H1 (cell line): ENCODE measurements around the gene TACR3. TPM values are rescaled to one million over a fixed set of nuclear protein-coding genes. Genes with fewer than 3 reads are reported as not detected.
A peak's percentile ranks its signal among the peaks of the same experiment; 100 is the strongest.

Source experiments
- CTCF ChIA-PET: fragments of 300-600 bp; sonication (Branson Sonifier 250); formaldehyde crosslinking; loops from one replicate; lab custom pipeline; 2021; ENCODE audit not compliant: partially characterized antibody; lab: Charles Lee
- POLR2A ChIA-PET: fragments of 300-600 bp; sonication (Branson Sonifier 250); formaldehyde crosslinking; loops from one replicate; lab custom pipeline; 2021; ENCODE audit warnings: inconsistent platforms; ENCODE audit not compliant: partially characterized antibody; lab: Charles Lee
- DNase-seq, 2 experiments: peaks; one replicate each; pipeline versions ENCODE4 v3.0.0 to v3.0.0-alpha.2; 2010 to 2022; ENCODE audit warnings: low spot score in 2 of 2, low read depth in 1 of 2, mixed read lengths in 1 of 2
- FAIRE-seq: peaks from 2 replicates; lab custom pipeline; 2011; peaks lifted over from hg19 to GRCh38; lab: Jason Lieb, UNC
- H2AFZ ChIP-seq: 2 replicates; pipeline ENCODE4 v1.8.1; 2012; ENCODE audit warnings: low read length, inconsistent platforms
- H2AK5ac ChIP-seq: 2 replicates; pipeline ENCODE4 v1.6.1; 2013; ENCODE audit warnings: low read depth, low read length
- H2BK120ac ChIP-seq: replicated peaks from 2 replicates; pipeline ENCODE3; 2013; ENCODE audit warnings: low read depth, low read length, inconsistent platforms
- H2BK12ac ChIP-seq: 2 replicates; pipeline ENCODE4 v1.6.1; 2013; ENCODE audit warnings: low read depth, low read length
- H2BK15ac ChIP-seq: 2 replicates; pipeline ENCODE4 v1.6.1; 2013; ENCODE audit warnings: low read length
- H2BK20ac ChIP-seq: 2 replicates; pipeline ENCODE4 v1.6.1; 2013; ENCODE audit warnings: low read length
- H2BK5ac ChIP-seq: 2 replicates; pipeline ENCODE4 v1.6.1; 2013; ENCODE audit warnings: low read depth, low read length
- H3K14ac ChIP-seq: 2 replicates; pipeline ENCODE4 v1.6.1; 2013; ENCODE audit warnings: inconsistent platforms; ENCODE audit not compliant: insufficient read length
- H3K18ac ChIP-seq: 2 replicates; pipeline ENCODE4 v1.6.1; 2013; ENCODE audit warnings: low read length; ENCODE audit errors: extremely low read depth
- H3K23ac ChIP-seq: 2 replicates; pipeline ENCODE4 v1.6.1; 2013; ENCODE audit warnings: inconsistent platforms; ENCODE audit not compliant: insufficient read length
- H3K23me2 ChIP-seq: 2 replicates; pipeline ENCODE4 v1.6.1; 2013; ENCODE audit warnings: low read depth, low read length
- H3K27ac ChIP-seq: 2 replicates; pipeline ENCODE4 v1.6.1; 2011; ENCODE audit warnings: low read depth, low read length, inconsistent platforms
- H3K27me3 ChIP-seq, 4 experiments: replicated peaks in 1 of 4; 1 replicate in 1 of 4; 2 replicates in 3 of 4; pipeline versions ENCODE4 v1.6.1 to v1.8.1; 2011 to 2013; ENCODE audit warnings: low read length in 3 of 4, mild to moderate bottlenecking in 3 of 4, inconsistent platforms in 2 of 4, mixed read lengths in 2 of 4, moderate library complexity in 1 of 4; ENCODE audit not compliant: control insufficient read depth in 3 of 4, insufficient read depth in 3 of 4; ENCODE audit errors: extremely low read depth in 1 of 4
- H3K36me3 ChIP-seq, 4 experiments: 2 replicates each; pipeline versions ENCODE4 v1.6.1 to v1.8.1; 2011 to 2013; ENCODE audit warnings: mild to moderate bottlenecking in 4 of 4, low read length in 3 of 4, moderate library complexity in 2 of 4, control low read depth in 1 of 4, inconsistent platforms in 1 of 4; ENCODE audit not compliant: insufficient read depth in 4 of 4, control insufficient read depth in 2 of 4
- H3K4ac ChIP-seq: replicated peaks from 2 replicates; pipeline ENCODE3; 2013; ENCODE audit warnings: low read length, low read depth, mixed read lengths, inconsistent platforms; ENCODE audit not compliant: insufficient read length
- H3K4me1 ChIP-seq, 4 experiments: replicated peaks in 1 of 4; 1 replicate in 1 of 4; 2 replicates in 3 of 4; pipeline versions ENCODE4 v1.6.1 to v1.8.1; 2011 to 2013; ENCODE audit warnings: low read length in 3 of 4, inconsistent platforms in 2 of 4, mixed read lengths in 1 of 4; ENCODE audit not compliant: insufficient read depth in 4 of 4, control insufficient read depth in 3 of 4
- H3K4me2 ChIP-seq, 2 experiments: 2 replicates each; pipeline versions ENCODE4 v1.6.1 to v1.8.1; 2011 to 2013; ENCODE audit warnings: low read depth in 2 of 2, low read length in 2 of 2, control low read depth in 1 of 2, inconsistent platforms in 1 of 2, mild to moderate bottlenecking in 1 of 2; ENCODE audit not compliant: insufficient read depth in 1 of 2
- H3K4me3 ChIP-seq, 4 experiments: fragments of 200-600, 300-600 bp in 1 of 4; sonication (generic), shearing (Covaris generic), sonication (Bioruptor Twin) in 1 of 4; 2 replicates each; pipeline versions ENCODE4 v1.5.1 to v1.8.1; 2011 to 2016; ENCODE audit warnings: low read length in 4 of 4, low read depth in 3 of 4, control low read depth in 2 of 4, inconsistent platforms in 2 of 4, mild to moderate bottlenecking in 2 of 4, mixed read lengths in 1 of 4, moderate library complexity in 1 of 4; ENCODE audit not compliant: insufficient read depth in 2 of 4; ENCODE audit errors: extremely low read depth in 1 of 4
- H3K56ac ChIP-seq: replicated peaks from 2 replicates; pipeline ENCODE3; 2013; ENCODE audit warnings: low read depth, mild to moderate bottlenecking, mixed read lengths, low read length, inconsistent platforms; ENCODE audit not compliant: insufficient read length
- H3K79me1 ChIP-seq: 2 replicates; pipeline ENCODE4 v1.6.1; 2013; ENCODE audit warnings: low read depth, low read length, control low read depth
- H3K79me2 ChIP-seq, 2 experiments: 2 replicates each; pipeline versions ENCODE4 v1.6.1 to v1.8.1; 2012 to 2013; ENCODE audit warnings: low read length in 2 of 2, mild to moderate bottlenecking in 2 of 2, inconsistent platforms in 1 of 2; ENCODE audit not compliant: insufficient read depth in 2 of 2, control insufficient read depth in 1 of 2
- H3K9ac ChIP-seq, 4 experiments: replicated peaks in 1 of 4; 1 replicate in 1 of 4; 2 replicates in 3 of 4; pipeline versions ENCODE4 v1.6.1 to v1.8.1; 2011 to 2013; ENCODE audit warnings: low read depth in 3 of 4, low read length in 3 of 4, control low read depth in 2 of 4, mild to moderate bottlenecking in 2 of 4, moderate library complexity in 2 of 4, inconsistent platforms in 1 of 4; ENCODE audit errors: extremely low read depth in 1 of 4
- H3K9me3 ChIP-seq, 2 experiments: 2 replicates each; pipeline versions ENCODE4 v1.6.1 to v1.8.1; 2012 to 2013; ENCODE audit warnings: mild to moderate bottlenecking in 2 of 2, moderate library complexity in 2 of 2, control low read depth in 1 of 2, inconsistent platforms in 1 of 2, low read depth in 1 of 2, low read length in 1 of 2, mixed read lengths in 1 of 2; ENCODE audit not compliant: insufficient read depth in 2 of 2
- H4K20me1 ChIP-seq, 2 experiments: replicated peaks in 1 of 2; 2 replicates each; pipeline versions ENCODE3 to v1.8.1; 2011 to 2013; ENCODE audit warnings: inconsistent platforms in 2 of 2, low read length in 2 of 2, mild to moderate bottlenecking in 1 of 2; ENCODE audit not compliant: insufficient read depth in 2 of 2, control insufficient read depth in 1 of 2
- H4K5ac ChIP-seq: 2 replicates; pipeline ENCODE4 v1.6.1; 2013; ENCODE audit warnings: low read length, low read depth, mixed read lengths, inconsistent platforms; ENCODE audit not compliant: insufficient read length
- H4K8ac ChIP-seq: 2 replicates; pipeline ENCODE4 v1.8.0; 2013; ENCODE audit warnings: mild to moderate bottlenecking, moderate library complexity, low read length, inconsistent platforms; ENCODE audit not compliant: insufficient read depth; ENCODE audit errors: extremely low read depth
- H4K91ac ChIP-seq: replicated peaks from 2 replicates; pipeline ENCODE3; 2013; ENCODE audit warnings: low read length, mixed read lengths, inconsistent platforms; ENCODE audit not compliant: insufficient read length
- ATF2 ChIP-seq: IDR thresholded peaks from 2 replicates; pipeline ENCODE4 v1.6.1; 2012; ENCODE audit warnings: low read length, inconsistent platforms
- CBX5 ChIP-seq: fragments of 300-800, 300-1000 bp; sonication (generic); IDR thresholded peaks from 2 replicates; pipeline ENCODE4 v1.7.1; 2016; ENCODE audit warnings: antibody characterized with exemption, low read length, low read depth
- EGR1 ChIP-seq: IDR thresholded peaks from 2 replicates; pipeline ENCODE4 v1.6.1; 2011; ENCODE audit warnings: low read depth, low read length, borderline replicate concordance
- HDAC6 ChIP-seq: IDR thresholded peaks from one replicate; pipeline ENCODE4 v1.7.1; 2012; ENCODE audit warnings: low read depth, mild to moderate bottlenecking, inconsistent platforms, low read length, moderate library complexity
- KDM4A ChIP-seq: IDR thresholded peaks from one replicate; pipeline ENCODE4 v1.7.1; 2012; ENCODE audit warnings: low read depth, mild to moderate bottlenecking, moderate library complexity, low read length, inconsistent platforms; ENCODE audit not compliant: severe bottlenecking
- MAFK ChIP-seq: IDR thresholded peaks from 2 replicates; pipeline ENCODE4 v1.6.1; 2012; ENCODE audit warnings: low read depth, mild to moderate bottlenecking, improper control_type of control experiment, low read length
- SAP30 ChIP-seq: fragments of 300-600 bp; sonication (generic); IDR thresholded peaks from 2 replicates; pipeline ENCODE4 v1.7.1; 2012; ENCODE audit warnings: low read length, moderate library complexity, mild to moderate bottlenecking, inconsistent platforms; ENCODE audit not compliant: insufficient read depth, insufficient replicate concordance
- SIN3A ChIP-seq, 2 experiments: IDR thresholded peaks in 1 of 2; conservative IDR thresholded peaks in 1 of 2; 2 replicates each; pipeline ENCODE4 v1.6.1; 2011 to 2012; ENCODE audit warnings: low read length in 2 of 2, improper control_type of control experiment in 1 of 2, low read depth in 1 of 2, mild to moderate bottlenecking in 1 of 2
- SIX5 ChIP-seq: IDR thresholded peaks from 2 replicates; pipeline ENCODE4 v1.6.1; 2011; ENCODE audit warnings: mild to moderate bottlenecking, low read depth, low read length
- TCF12 ChIP-seq: IDR thresholded peaks from 2 replicates; pipeline ENCODE4 v1.6.1; 2011; ENCODE audit warnings: low read depth, mild to moderate bottlenecking, low read length
- TEAD4 ChIP-seq: IDR thresholded peaks from 2 replicates; pipeline ENCODE4 v1.6.1; 2012; ENCODE audit warnings: low read depth, low read length, inconsistent platforms, mixed read lengths
- WGBS, 2 experiments: shearing (Covaris generic) in 1 of 2; methylation state at CpG; one replicate each; pipeline versions ENCODE4 v1.1.6 to v1.1.7; 2013 to 2015; ENCODE audit warnings: low lambda C conversion rate in 2 of 2, mixed read lengths in 2 of 2, inconsistent platforms in 1 of 2, low coverage in 1 of 2, missing lambda C conversion rate in 1 of 2; ENCODE audit not compliant: insufficient replicate concordance in 2 of 2, insufficient coverage in 1 of 2, insufficient read length in 1 of 2; ENCODE audit errors: extremely low coverage in 1 of 2, missing lambda C conversion rate in 1 of 2; 5-methylcytosine and 5-hydroxymethylcytosine counted together
- polyA plus RNA-seq, 7 experiments: library from polyadenylated mRNA; depleted of rRNA in 3 of 7; stranded (reverse) in 5 of 7; unstranded in 2 of 7; fragments of >200 nt in 5 of 7; fragments of 200-250 nt in 2 of 7; gene quantifications; 1 replicate in 5 of 7; 2 replicates in 1 of 7; 4 replicates in 1 of 7; pipeline versions ENCODE4 v1.2.1 to v1.2.3, GENCODE V29; 2011 to 2013; ENCODE audit warnings: missing spikeins in 2 of 7, mixed read lengths in 2 of 7
- total RNA-seq: library from RNA; stranded (reverse); fragmentation: NEBNext Ultra II Directional; extraction: Animal tissue kit (Norgen Biotek cat#: 25700); gene quantifications from 2 replicates; pipeline ENCODE4 v1.2.1, GENCODE V29; 2021

Gene TACR3
- total and polyA plus RNA-seq, 2 of the 8 experiments (the other 6 are each of a cell fraction or from before 2014, with no cell fraction given) = 0.30 to 2.3 TPM

- Histone ChIP-seq H2BK5ac (no peak overlapping the region), H4K8ac (no peak overlapping the region), H2BK120ac (no peak overlapping the region), H3K18ac (no peak overlapping the region), H3K4me1 (no peaks in the 10 kb centered on the region), H2AFZ (0 out of 2 replicates have a peak overlapping the region, but pooled peaks have one; percentile 67), H2BK15ac (no peak overlapping the region), H2BK12ac (no peak overlapping the region), H3K4ac (no peak overlapping the region), H2BK20ac (no peak overlapping the region), H3K79me2 (no peaks in the 10 kb centered on the region), H2AK5ac (no peak overlapping the region), H3K56ac (no peak overlapping the region), H3K14ac (no peak overlapping the region), H4K91ac (no peak overlapping the region), H3K79me1 (no peaks in the 10 kb centered on the region), H3K9ac (no peak overlapping the region; a peak in 1 of 7 replicates), H3K9me3 (peaks cover 0 to 3% of the 10 kb centered on the region in 2 experiments; a peak in 2 of 4 replicates), H3K36me3 (no peaks in the 10 kb centered on the region), H3K23me2 (no peaks in the 10 kb centered on the region), H3K27me3 (no peaks in the 10 kb centered on the region), H3K4me2 (no peak overlapping the region), H4K20me1 (no peaks in the 10 kb centered on the region), H3K27ac (no peak overlapping the region; the same call in 1 of the 2 replicates), H4K5ac (no peak overlapping the region), H3K4me3 (no peak overlapping the region), H3K23ac (no peak overlapping the region)
- FAIRE-seq = no peak
- CTCF ChIA-PET = interaction anchor here (0.6 to 0.9 kb wide), 2 partner anchors 17 to 47 kb away, joined by 3 read pairs; no protein-coding TSS in a partner anchor
- DNase-seq = no peak
- POLR2A ChIA-PET = no interaction called here
- TF ChIP-seq SAP30 (no peak), MAFK (no peak), HDAC6 (no peak), EGR1 (no peak), KDM4A (no peak), CBX5 (no peak), TCF12 (no peak), TEAD4 (no peak), SIN3A (conservative IDR thresholded peaks at IDR 0.05 in 1 of 2, IDR thresholded peaks at IDR 0.05 in 1 of 2; ENCODE audit: low read depth in 1 of 2, low read length in 2 of 2) (no peak), SIX5 (no peak), ATF2 (no peak)
- 97% methylated on average over 3 of the region's 3 CpGs; no CpG with 5 or more reads in 1 of the 2 experiments for WGBS, 2 experiments
These were observed 35.1 kb upstream of the TACR3 start for GRCh38 chr4:103754844-103755243.
